GM12872 (cell line): ENCODE results near the gene TSPAN17.

Experiments used
- CTCF ChIP-seq: IDR thresholded peaks from 3 replicates; pipeline ENCODE4 v1.5.1; 2011; ENCODE audit warnings: low read depth, mild to moderate bottlenecking, low read length, moderate library complexity; ENCODE audit not compliant: insufficient read depth

TSPAN17 gene

GRCh38 chr5:176659860-176660461, 12.7 kb downstream of the TSPAN17 start:
- TF ChIP-seq CTCF: no peak

- no peak for TF ChIP-seq CTCF
Observed at GRCh38 chr5:176660530-176660859, 13.2 kb downstream of the TSPAN17 start.

GRCh38 chr5:176660860-176661641, 13.8 kb downstream of the TSPAN17 start:
- TF ChIP-seq CTCF: peak; percentile 99

- TF ChIP-seq CTCF: no peak
Observed at GRCh38 chr5:176661676-176662075, 14.4 kb downstream of the TSPAN17 start.

- TF ChIP-seq CTCF: no peak
Observed at GRCh38 chr5:176662371-176663333, 15.4 kb downstream of the TSPAN17 start.

- no peak for TF ChIP-seq CTCF
Observed at GRCh38 chr5:176663566-176663965, 16.3 kb downstream of the TSPAN17 start.

GRCh38 chr5:176664479-176664878, 17.2 kb downstream of the TSPAN17 start:
- TF ChIP-seq CTCF: no peak
